22Rv1 (cell line): ENCODE results near the gene FBXO44.

Experiments used
- ZFX ChIP-seq: fragments of 450-650 bp; IDR thresholded peaks from 2 replicates; pipeline ENCODE4 v1.6.1; 2017; ENCODE audit warnings: antibody characterized with exemption, borderline replicate concordance
- TF ChIP-seq, protein P1 (sequence below): fragments of 450-650 bp; IDR thresholded peaks from 2 replicates; pipeline ENCODE4 v1.5.1; 2017; ENCODE audit warnings: mild to moderate bottlenecking

DNA sequence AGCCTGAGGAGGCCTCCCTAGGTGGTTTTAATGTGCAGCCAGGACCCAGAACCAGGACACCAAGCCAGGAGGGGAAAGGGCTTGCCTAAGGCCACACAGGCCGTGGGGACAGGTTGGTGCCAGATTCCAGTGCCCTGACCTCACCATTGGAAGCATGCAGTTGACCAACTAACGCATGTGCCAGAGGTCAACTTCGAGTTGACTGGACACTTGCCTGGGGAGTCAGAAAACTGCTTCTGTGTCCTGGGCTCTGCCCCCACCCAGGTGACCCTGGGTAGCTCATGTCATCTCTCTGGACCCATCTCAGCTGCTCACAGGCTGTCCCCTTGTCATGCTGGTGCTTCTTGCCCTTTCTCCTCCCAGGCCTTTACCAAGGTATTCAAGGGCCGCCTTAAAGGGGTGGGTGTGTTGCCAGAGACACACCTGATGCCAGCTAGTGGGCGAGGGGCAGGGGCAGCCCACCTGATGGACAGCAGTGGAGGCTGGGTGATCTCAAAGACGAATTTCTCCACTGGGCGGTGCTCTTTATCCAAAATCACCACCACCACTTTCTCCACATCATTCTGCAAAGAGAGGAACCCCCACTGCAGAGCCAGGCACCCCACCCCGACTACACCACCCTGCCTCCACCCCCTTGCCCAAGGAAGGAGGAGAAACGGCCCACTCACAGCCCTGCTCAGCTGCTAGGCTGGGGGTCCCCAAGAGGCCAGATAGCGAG is 21.9 kb downstream of the FBXO44 start:
- TF ChIP-seq, protein P1, sequence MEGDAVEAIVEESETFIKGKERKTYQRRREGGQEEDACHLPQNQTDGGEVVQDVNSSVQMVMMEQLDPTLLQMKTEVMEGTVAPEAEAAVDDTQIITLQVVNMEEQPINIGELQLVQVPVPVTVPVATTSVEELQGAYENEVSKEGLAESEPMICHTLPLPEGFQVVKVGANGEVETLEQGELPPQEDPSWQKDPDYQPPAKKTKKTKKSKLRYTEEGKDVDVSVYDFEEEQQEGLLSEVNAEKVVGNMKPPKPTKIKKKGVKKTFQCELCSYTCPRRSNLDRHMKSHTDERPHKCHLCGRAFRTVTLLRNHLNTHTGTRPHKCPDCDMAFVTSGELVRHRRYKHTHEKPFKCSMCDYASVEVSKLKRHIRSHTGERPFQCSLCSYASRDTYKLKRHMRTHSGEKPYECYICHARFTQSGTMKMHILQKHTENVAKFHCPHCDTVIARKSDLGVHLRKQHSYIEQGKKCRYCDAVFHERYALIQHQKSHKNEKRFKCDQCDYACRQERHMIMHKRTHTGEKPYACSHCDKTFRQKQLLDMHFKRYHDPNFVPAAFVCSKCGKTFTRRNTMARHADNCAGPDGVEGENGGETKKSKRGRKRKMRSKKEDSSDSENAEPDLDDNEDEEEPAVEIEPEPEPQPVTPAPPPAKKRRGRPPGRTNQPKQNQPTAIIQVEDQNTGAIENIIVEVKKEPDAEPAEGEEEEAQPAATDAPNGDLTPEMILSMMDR, result no peak
- no peak for TF ChIP-seq ZFX
